ENCODE measurements around the gene MT1M. TPM values are rescaled to one million over a fixed set of nuclear protein-coding genes. Genes with fewer than 3 reads are reported as not detected.

The MT1M gene
- 1 to 10 TPM in 1 of 2 donors, under 1 TPM in 1; 0.67 to 4.1 TPM for total RNA-seq

GRCh38 chr16:56632156-56632847, at the start of gene MT1M:
MT1M (plus strand) TSS chr16:56632659; CDS start chr16:56632732, 73 bp downstream.

DNA sequence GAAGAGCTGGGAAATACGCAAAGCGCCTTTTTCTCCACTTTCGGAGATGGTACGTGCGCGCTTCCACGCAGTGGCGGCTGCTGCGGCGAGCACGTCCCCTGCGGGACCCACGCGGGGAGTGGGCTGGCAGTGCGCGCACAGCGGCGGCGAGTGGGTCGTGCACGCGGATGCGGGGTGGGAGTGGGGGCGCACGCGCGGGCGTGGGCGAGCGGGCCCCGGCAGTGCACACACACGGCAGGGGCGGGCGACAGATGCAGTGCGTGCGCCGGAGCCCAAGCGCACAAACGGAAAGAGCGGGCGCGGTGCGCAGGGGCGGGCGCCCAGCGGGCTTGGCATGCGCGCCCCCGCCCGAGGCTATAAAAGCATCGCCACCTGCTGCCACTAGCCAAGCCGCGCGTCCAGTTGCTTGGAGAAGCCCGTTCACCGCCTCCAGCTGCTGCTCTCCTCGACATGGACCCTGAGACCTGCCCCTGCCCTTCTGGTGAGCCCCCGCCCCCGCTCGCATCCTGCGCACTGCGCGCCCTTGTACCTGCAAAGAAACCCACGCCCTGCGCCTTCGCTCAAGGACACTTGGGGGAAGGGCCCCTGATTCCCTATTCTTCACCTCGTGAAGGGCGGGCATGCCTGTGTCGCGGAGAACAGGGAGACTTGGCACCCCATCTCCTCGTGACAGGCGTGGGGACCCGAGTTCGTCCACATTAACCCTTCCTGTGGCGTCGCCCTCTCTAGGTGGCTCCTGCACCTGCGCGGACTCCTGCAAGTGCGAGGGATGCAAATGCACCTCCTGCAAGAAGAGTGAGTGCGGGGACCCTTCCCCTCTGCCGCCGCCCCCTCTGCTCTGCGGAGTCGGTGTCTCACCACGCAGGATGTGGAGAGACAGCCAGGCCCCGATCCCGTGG, 43.1 kb upstream of the MT1M start, which contains the start of gene MT3:
Gene MT3, plus strand, starts transcription at position 388 of the 899 bp plus-strand sequence. Its CDS starts 63 bp downstream, at position 451.

GRCh38 chr16:56608043-56608875, 24.2 kb upstream of the MT1M start, which contains the start of gene MT2A:
MT2A (plus strand) TSS chr16:56608584; CDS start chr16:56608656, 72 bp downstream.

DNA sequence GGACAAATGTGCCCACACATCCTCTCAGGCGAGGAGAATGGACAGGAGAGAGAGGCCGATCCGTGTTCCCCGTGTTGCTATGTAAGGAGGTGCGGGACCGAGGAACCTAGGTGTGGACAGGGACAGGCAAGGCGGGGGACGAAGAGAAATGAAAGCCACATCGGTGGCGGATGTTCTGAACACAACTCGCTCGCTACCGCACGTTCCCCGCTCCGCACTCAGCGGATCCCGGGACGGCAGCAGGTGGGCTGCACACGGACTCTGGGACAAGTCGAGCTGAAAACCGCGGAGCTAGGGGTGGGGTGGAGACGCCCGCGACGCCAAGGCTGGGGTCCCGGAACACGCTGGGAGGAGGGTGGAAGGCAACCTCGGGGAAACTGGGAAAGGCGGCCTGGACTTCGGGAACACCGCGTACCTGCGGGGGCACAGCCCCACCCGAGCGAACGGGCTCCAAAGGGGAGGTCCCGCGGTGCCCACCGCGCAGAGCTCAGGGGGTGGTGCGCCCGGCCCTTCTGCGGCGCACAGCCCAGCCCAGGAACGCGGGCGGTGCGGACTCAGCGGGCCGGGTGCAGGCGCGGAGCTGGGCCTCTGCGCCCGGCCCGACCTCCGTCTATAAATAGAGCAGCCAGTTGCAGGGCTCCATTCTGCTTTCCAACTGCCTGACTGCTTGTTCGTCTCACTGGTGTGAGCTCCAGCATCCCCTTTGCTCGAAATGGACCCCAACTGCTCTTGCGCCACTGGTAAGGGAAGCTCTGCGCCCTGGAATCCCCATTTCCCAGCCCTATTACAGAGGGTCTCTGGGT, 7.1 kb upstream of the MT1M start, which contains the start of gene MT1E:
Gene MT1E, plus strand, starts transcription at position 642 of the 803 bp plus-strand sequence. Its CDS starts 71 bp downstream, at position 713.

GRCh38 chr16:56637814-56638750, 5.6 kb downstream of the MT1M start, which contains the start of gene MT1A:
MT1A (plus strand) TSS chr16:56638666; CDS start chr16:56638739, 73 bp downstream.

GRCh38 chr16:56651586-56651985, 19.1 kb downstream of the MT1M start, which contains the start of gene MT1B:
MT1B (plus strand) TSS chr16:56651886; CDS start chr16:56651954, 68 bp downstream.

GRCh38 chr16:56657555-56658326, 25.3 kb downstream of the MT1M start, which contains the start of gene MT1F:
MT1F (plus strand) TSS chr16:56657959; CDS start chr16:56658059, 100 bp downstream.

GRCh38 chr16:56667581-56668571, 35.4 kb downstream of the MT1M start, which contains the start of gene MT1G:
MT1G (minus strand) TSS chr16:56668065; CDS start chr16:56667993, 72 bp downstream.

GRCh38 chr16:56669005-56669839, 36.8 kb downstream of the MT1M start, which contains the start of gene MT1H:
MT1H (plus strand) TSS chr16:56669814; CDS start chr16:56669885, 71 bp downstream.

DNA sequence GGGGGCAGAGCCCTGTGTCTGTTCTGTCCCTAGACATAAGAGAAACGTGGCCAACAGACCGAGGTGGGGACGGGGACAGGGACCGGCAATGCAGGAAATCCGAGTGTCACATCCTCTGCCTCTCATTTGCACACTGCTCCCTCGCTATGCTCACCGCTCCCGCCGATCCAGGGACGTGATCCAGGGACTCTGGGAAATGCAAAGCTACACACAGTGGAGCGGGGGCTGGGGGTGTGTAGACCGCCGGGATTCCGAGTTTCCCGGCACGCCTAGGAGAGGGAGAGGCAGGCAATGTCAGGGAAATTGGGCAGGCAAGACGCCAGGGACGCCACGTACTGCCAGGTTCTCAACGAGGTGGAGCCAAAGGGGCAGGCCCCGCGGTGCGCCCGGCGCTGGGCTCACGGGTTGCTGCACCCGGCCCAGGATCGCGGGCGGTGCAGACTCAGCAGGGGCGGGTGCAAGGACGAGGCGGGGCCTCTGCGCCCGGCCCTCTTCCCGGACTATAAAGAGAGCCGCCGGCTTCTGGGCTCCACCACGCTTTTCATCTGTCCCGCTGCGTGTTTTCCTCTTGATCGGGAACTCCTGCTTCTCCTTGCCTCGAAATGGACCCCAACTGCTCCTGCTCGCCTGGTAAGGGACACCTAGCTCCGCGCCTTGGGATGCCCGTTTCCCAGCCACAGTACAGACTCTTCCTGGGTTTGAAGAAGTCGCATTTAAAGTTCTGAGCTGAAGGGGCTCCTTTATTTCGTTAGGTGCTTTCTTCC, 49.7 kb downstream of the MT1M start, which contains the start of gene MT1X:
Gene MT1X, plus strand, starts transcription at position 532 of the 764 bp plus-strand sequence. Its CDS starts 71 bp downstream, at position 603.

Other genes starting within 250 kb of the MT1M start
- 100 to 1,000 TPM; 159 to 181 TPM for gene AMFR, start 207.1 kb upstream of the MT1M start, total RNA-seq
- gene NUDT21, start 181.3 kb upstream of the MT1M start, total RNA-seq, result 10 to 100 TPM; 43.4 to 89.9 TPM
- 10 to 100 TPM; 69.2 to 86.6 TPM for gene OGFOD1, start 181.1 kb upstream of the MT1M start, total RNA-seq
- 10 to 100 TPM; 44.3 to 52.3 TPM for gene BBS2, start 112.6 kb upstream of the MT1M start, total RNA-seq
- gene MT4, start 67.6 kb upstream of the MT1M start, total RNA-seq, result not detected
- gene MT3, start 43.1 kb upstream of the MT1M start, total RNA-seq, result not detected
- gene MT2A, start 24.1 kb upstream of the MT1M start, total RNA-seq, result 100 to 1,000 TPM in 1 of 2 donors, 10 to 100 TPM in 1; 66.6 to 158 TPM
- gene MT1E, start 6.9 kb upstream of the MT1M start, total RNA-seq, result 100 to 1,000 TPM in 1 of 2 donors, 10 to 100 TPM in 1; 42.0 to 141 TPM
- 1 to 10 TPM; 2.8 to 5.7 TPM for gene MT1A, start 6.0 kb downstream of the MT1M start, total RNA-seq
- not detected for gene MT1B, start 19.2 kb downstream of the MT1M start, total RNA-seq
- gene MT1F, start 25.3 kb downstream of the MT1M start, total RNA-seq, result 1 to 10 TPM; 5.0 to 6.2 TPM
- 1 to 10 TPM; 1.4 to 4.3 TPM for gene MT1G, start 35.4 kb downstream of the MT1M start, total RNA-seq
- not detected for gene MT1H, start 37.2 kb downstream of the MT1M start, total RNA-seq
- 100 to 1,000 TPM; 131 to 136 TPM for gene MT1X, start 49.8 kb downstream of the MT1M start, total RNA-seq
- gene NUP93, start 97.5 kb downstream of the MT1M start, total RNA-seq, result 100 to 1,000 TPM; 122 to 149 TPM
- gene SLC12A3, start 232.5 kb downstream of the MT1M start, total RNA-seq, result not detected

All from melanocyte of skin (primary cell).